ENCODE measurements around the gene ANKS1A. TPM values are rescaled to one million over a fixed set of nuclear protein-coding genes. Genes with fewer than 3 reads are reported as not detected.
"Not testable (repeated sequence)": the region's sequence is repeated elsewhere in the genome, so short reads cannot be mapped to it uniquely, and the experiment has no call there.

The ANKS1A gene
- total RNA-seq, 1 donor from 2014 or later, result 76.9 TPM

DNA sequence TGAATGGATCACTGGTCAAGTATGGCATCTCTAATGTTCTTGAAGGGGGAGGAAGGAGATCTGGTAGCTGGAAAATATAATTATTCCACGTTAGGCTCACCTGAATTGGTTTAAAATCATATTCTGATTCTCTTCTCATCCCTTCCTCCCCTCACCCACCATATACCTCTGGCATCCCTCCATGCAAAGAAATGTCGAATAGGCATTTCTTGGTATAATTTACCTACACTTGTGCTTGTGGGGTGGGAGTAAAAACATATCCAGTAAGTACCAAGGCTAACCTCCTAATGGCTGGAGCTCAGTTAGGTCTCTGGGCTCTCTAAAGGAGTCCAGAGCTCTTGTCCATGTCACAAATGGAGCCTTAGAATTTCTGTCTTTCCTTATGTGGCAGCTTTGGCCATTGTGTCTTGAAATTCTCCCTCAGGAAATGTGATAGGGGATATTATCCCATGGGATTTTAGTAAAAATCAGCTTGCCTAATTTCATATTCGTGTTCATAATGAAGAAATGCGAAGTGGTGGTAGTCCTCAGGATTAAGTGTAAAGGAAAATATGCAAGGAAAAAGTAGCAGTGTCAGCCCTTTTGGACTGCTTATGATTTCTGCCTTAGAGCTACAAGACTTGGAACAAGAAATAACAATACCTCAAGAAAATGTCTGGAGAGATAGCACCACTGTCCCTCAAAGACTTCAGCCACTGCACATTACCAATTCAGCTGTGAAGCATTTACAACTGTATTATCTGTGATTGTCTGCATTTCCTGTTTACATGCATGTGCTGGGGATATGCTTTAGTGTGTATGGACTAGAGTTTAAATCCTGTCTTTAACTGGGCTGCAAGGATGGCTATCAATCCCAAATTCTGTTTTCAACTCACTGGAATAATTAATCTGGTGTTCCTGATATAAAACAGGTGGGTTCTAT is 13.5 kb upstream of the ANKS1A start:
- Mint-ChIP-seq H3K36me3 (ENCODE audit: unreplicated experiment) (peaks cover 5% of the 10 kb centered on the region), H3K27ac (ENCODE audit: unreplicated experiment) (no peak overlapping the region), H3K9me3 (ENCODE audit: unreplicated experiment) (no peaks in the 10 kb centered on the region), H3K4me3 (ENCODE audit: unreplicated experiment) (no peak overlapping the region), H3K27me3 (ENCODE audit: unreplicated experiment) (peaks cover 3% of the 10 kb centered on the region), H3K4me1 (ENCODE audit: low read depth, unreplicated experiment) (peaks cover 3% of the 10 kb centered on the region)
- DNase-seq, result no peak
- TF ChIP-seq, protein P1, sequence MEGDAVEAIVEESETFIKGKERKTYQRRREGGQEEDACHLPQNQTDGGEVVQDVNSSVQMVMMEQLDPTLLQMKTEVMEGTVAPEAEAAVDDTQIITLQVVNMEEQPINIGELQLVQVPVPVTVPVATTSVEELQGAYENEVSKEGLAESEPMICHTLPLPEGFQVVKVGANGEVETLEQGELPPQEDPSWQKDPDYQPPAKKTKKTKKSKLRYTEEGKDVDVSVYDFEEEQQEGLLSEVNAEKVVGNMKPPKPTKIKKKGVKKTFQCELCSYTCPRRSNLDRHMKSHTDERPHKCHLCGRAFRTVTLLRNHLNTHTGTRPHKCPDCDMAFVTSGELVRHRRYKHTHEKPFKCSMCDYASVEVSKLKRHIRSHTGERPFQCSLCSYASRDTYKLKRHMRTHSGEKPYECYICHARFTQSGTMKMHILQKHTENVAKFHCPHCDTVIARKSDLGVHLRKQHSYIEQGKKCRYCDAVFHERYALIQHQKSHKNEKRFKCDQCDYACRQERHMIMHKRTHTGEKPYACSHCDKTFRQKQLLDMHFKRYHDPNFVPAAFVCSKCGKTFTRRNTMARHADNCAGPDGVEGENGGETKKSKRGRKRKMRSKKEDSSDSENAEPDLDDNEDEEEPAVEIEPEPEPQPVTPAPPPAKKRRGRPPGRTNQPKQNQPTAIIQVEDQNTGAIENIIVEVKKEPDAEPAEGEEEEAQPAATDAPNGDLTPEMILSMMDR (IDR thresholded peaks at IDR 0.05; ENCODE audit: partially characterized antibody, unreplicated experiment), result no peak

GRCh38 chr6:34876472-34876871 is 12.6 kb upstream of the ANKS1A start:
- no peak for DNase-seq
- H3K4me3 Mint-ChIP-seq (ENCODE audit: unreplicated experiment), result no peak overlapping the region
- H3K4me1 Mint-ChIP-seq (ENCODE audit: low read depth, unreplicated experiment), result peaks cover 3% of the 10 kb centered on the region
- TF ChIP-seq, protein P1 (IDR thresholded peaks at IDR 0.05; ENCODE audit: partially characterized antibody, unreplicated experiment), result no peak
- H3K9me3 Mint-ChIP-seq (ENCODE audit: unreplicated experiment), result no peaks in the 10 kb centered on the region
- H3K27ac Mint-ChIP-seq (ENCODE audit: unreplicated experiment), result no peak overlapping the region
- peaks cover 5% of the 10 kb centered on the region for H3K36me3 Mint-ChIP-seq (ENCODE audit: unreplicated experiment)
- peaks cover 3% of the 10 kb centered on the region for H3K27me3 Mint-ChIP-seq (ENCODE audit: unreplicated experiment)

DNA sequence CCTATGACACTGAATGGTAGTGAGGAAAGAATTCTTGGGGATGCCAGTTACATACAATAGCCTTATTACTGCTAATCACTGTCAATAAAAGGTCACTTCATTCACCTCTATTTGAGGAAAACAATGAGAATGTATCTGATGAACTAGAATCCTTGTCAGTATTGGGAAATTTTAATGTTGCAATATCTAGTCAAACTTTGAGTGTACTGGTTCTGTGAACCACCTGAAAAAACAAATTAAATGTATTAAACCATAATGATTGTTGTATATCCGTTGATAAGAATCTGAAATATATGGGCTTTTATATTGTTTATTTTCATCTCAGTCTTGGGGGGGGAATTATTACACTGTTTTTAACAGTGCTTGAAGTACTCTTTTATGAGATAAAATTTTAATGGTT is 11.8 kb upstream of the ANKS1A start:
- H3K4me3 Mint-ChIP-seq (ENCODE audit: unreplicated experiment), result no peak overlapping the region
- no peak overlapping the region for H3K27ac Mint-ChIP-seq (ENCODE audit: unreplicated experiment)
- DNase-seq, result no peak
- TF ChIP-seq, protein P1 (IDR thresholded peaks at IDR 0.05; ENCODE audit: partially characterized antibody, unreplicated experiment), result no peak
- peaks cover 3% of the 10 kb centered on the region for H3K27me3 Mint-ChIP-seq (ENCODE audit: unreplicated experiment)
- no peaks in the 10 kb centered on the region for H3K9me3 Mint-ChIP-seq (ENCODE audit: unreplicated experiment)
- H3K4me1 Mint-ChIP-seq (ENCODE audit: low read depth, unreplicated experiment), result peaks cover 3% of the 10 kb centered on the region
- H3K36me3 Mint-ChIP-seq (ENCODE audit: unreplicated experiment), result peaks cover 5% of the 10 kb centered on the region

DNA sequence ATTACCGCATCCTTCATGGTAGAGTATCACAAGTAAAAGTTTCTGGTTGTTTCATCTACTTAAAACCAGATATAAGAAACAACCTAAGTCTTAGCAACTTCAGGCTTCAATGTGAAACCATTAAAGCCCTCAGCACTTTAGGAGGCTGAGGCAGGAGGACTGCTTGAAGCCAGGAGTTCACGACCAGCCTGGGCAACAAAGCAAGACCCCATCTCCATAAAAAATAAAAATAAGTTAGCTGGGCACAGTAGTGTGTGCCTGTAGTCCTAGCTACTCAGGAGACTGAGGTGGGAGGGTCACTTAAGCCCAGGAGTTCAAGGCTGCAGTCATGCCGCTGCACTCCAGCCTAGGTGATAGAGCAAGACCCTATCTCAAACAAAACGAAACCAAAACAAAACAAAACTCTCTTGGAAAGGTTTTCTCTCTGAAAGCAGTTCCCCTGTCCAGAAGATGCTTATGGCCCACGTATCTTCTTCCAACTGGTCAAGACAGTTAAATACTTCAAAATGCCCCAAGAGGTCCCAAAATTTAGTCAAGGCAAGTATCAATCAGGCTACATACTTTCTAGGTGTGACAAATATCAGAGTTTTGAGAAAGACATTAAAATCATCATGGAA is 11.1 kb upstream of the ANKS1A start:
- no peak for DNase-seq
- Mint-ChIP-seq H3K27me3 (ENCODE audit: unreplicated experiment) (peaks cover 3% of the 10 kb centered on the region), H3K4me1 (ENCODE audit: low read depth, unreplicated experiment) (peaks cover 3% of the 10 kb centered on the region), H3K9me3 (ENCODE audit: unreplicated experiment) (no peaks in the 10 kb centered on the region), H3K4me3 (ENCODE audit: unreplicated experiment) (no peak overlapping the region), H3K27ac (ENCODE audit: unreplicated experiment) (no peak overlapping the region), H3K36me3 (ENCODE audit: unreplicated experiment) (peaks cover 5% of the 10 kb centered on the region)
- TF ChIP-seq, protein P1 (IDR thresholded peaks at IDR 0.05; ENCODE audit: partially characterized antibody, unreplicated experiment), result no peak

- not testable (repeated sequence) for DNase-seq; H3K4me3 Mint-ChIP-seq (ENCODE audit: unreplicated experiment); H3K4me1 Mint-ChIP-seq (ENCODE audit: low read depth, unreplicated experiment); H3K27me3 Mint-ChIP-seq (ENCODE audit: unreplicated experiment); H3K36me3 Mint-ChIP-seq (ENCODE audit: unreplicated experiment); H3K9me3 Mint-ChIP-seq (ENCODE audit: unreplicated experiment); H3K27ac Mint-ChIP-seq (ENCODE audit: unreplicated experiment)
These were observed 5.0 kb upstream of the ANKS1A start for GRCh38 chr6:34884073-34884472.
